H1 (cell line): Measurements from ENCODE around the gene SCUBE2.

Experiments
- ATF3 ChIP-seq: IDR thresholded peaks from 2 replicates; pipeline ENCODE4 v1.6.1; 2011; ENCODE audit warnings: low read depth, mild to moderate bottlenecking, low read length; ENCODE audit not compliant: insufficient read depth
- CBX5 ChIP-seq: fragments of 300-800, 300-1000 bp; sonication (generic); IDR thresholded peaks from 2 replicates; pipeline ENCODE4 v1.7.1; 2016; ENCODE audit warnings: antibody characterized with exemption, low read length, low read depth
- CHD2 ChIP-seq: IDR thresholded peaks from 2 replicates; pipeline ENCODE4 v1.6.1; 2012; ENCODE audit warnings: low read length, improper control_type of control experiment
- CTCF ChIP-seq, 3 experiments: IDR thresholded peaks; 1 replicate in 2 of 3; 2 replicates in 1 of 3; pipeline versions ENCODE4 v1.5.1 to v1.6.1; 2011; ENCODE audit warnings: low read length in 3 of 3, mild to moderate bottlenecking in 3 of 3, inconsistent platforms in 2 of 3, low read depth in 1 of 3, moderate library complexity in 1 of 3; ENCODE audit not compliant: insufficient read depth in 1 of 3; ENCODE audit errors: control extremely low read depth in 1 of 3
- EZH2 ChIP-seq: fragments of 200-600 bp; sonication (generic); IDR thresholded peaks from 2 replicates; pipeline ENCODE4 v1.7.1; 2012; ENCODE audit warnings: low read depth, mild to moderate bottlenecking, moderate library complexity, low read length, inconsistent platforms; ENCODE audit not compliant: severe bottlenecking
- HDAC2 ChIP-seq, 2 experiments: fragments of 300-600 bp in 1 of 2; sonication (generic) in 1 of 2; IDR thresholded peaks; 2 replicates each; pipeline ENCODE4 v1.6.1; 2011 to 2012; ENCODE audit warnings: low read depth in 2 of 2, low read length in 2 of 2, mild to moderate bottlenecking in 2 of 2, moderate library complexity in 2 of 2, borderline replicate concordance in 1 of 2, inconsistent platforms in 1 of 2
- JUN ChIP-seq: IDR thresholded peaks from 2 replicates; pipeline ENCODE4 v1.6.1; 2011; ENCODE audit warnings: low read depth, mild to moderate bottlenecking, improper control_type of control experiment, low read length
- KDM1A ChIP-seq: fragments of 200-600, 300-600 bp; sonication (generic); IDR thresholded peaks from 2 replicates; pipeline ENCODE4 v1.7.1; 2016; ENCODE audit warnings: mild to moderate bottlenecking, low read length, borderline replicate concordance
- KDM5A ChIP-seq: fragments of 200-600 bp; IDR thresholded peaks from 2 replicates; pipeline ENCODE4 v1.7.1; 2012; ENCODE audit warnings: mild to moderate bottlenecking, low read length, inconsistent platforms, mixed read lengths
- PHF8 ChIP-seq: fragments of 200-600 bp; sonication (generic); conservative IDR thresholded peaks from 2 replicates; pipeline ENCODE4 v1.7.1; 2012; ENCODE audit warnings: low read depth, mild to moderate bottlenecking, inconsistent platforms, low read length, moderate library complexity

- TF ChIP-seq EZH2, result no peak
- no peak for TF ChIP-seq CHD2
- TF ChIP-seq HDAC2 (IDR thresholded peaks at IDR 0.05; ENCODE audit: borderline replicate concordance in 1 of 2, low read depth in 2 of 2, low read length in 2 of 2), result no peak
- no peak for TF ChIP-seq ATF3
- no peak for TF ChIP-seq KDM1A
- TF ChIP-seq CTCF (IDR thresholded peaks at IDR 0.05; ENCODE audit: control extremely low read depth in 1 of 3, insufficient read depth in 1 of 3, low read depth in 1 of 3, low read length in 3 of 3), result no peak
- TF ChIP-seq CBX5, result no peak
- TF ChIP-seq JUN, result no peak
- TF ChIP-seq PHF8, result no peak
- no peak for TF ChIP-seq KDM5A
Measured at GRCh38 chr11:9016916-9017642, 74.3 kb downstream of the SCUBE2 start.
